GM19035 (cell line): ENCODE results near the gene VSTM2B.

Experiments used
- ATAC-seq: cut with Tn5 transposase; IDR thresholded peaks from one replicate; pipeline ENCODE4 v1.9.1; 2021; ENCODE audit not compliant: unreplicated experiment

VSTM2B gene

DNA sequence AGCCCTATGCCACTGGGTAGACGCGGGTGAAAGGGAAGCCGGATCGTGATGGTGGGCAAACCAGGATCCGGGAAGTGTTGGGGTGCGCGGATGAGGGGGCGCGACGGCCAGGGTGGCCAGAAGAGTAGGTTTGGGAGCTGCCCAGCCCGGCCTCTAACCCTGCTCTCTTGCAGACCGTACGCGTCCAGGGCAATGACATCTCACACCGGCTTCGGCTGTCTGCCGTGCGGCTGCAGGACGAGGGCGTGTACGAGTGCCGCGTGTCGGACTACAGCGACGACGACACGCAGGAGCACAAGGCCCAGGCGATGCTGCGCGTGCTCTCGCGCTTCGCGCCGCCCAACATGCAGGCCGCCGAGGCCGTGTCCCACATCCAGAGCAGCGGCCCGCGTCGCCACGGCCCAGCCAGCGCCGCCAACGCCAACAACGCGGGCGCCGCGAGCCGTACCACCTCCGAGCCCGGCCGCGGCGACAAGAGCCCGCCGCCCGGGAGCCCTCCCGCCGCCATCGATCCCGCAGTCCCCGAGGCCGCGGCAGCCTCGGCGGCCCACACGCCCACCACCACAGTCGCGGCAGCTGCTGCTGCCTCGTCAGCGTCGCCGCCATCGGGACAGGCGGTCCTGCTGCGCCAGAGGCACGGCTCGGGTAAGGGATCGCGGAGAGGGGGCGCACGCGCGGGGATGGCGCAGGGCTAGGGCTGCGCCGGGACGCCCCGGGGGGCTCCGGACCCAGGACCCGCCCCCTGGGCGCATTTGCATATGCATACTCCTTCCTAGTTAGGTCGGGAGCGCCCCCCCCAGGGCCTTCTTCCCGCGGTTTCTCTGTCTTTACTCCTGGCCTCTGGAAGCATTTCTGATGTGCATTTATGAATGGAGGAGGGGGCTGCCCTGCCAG lies 4.1 kb downstream of the VSTM2B start:
- ATAC-seq, result no peak

DNA sequence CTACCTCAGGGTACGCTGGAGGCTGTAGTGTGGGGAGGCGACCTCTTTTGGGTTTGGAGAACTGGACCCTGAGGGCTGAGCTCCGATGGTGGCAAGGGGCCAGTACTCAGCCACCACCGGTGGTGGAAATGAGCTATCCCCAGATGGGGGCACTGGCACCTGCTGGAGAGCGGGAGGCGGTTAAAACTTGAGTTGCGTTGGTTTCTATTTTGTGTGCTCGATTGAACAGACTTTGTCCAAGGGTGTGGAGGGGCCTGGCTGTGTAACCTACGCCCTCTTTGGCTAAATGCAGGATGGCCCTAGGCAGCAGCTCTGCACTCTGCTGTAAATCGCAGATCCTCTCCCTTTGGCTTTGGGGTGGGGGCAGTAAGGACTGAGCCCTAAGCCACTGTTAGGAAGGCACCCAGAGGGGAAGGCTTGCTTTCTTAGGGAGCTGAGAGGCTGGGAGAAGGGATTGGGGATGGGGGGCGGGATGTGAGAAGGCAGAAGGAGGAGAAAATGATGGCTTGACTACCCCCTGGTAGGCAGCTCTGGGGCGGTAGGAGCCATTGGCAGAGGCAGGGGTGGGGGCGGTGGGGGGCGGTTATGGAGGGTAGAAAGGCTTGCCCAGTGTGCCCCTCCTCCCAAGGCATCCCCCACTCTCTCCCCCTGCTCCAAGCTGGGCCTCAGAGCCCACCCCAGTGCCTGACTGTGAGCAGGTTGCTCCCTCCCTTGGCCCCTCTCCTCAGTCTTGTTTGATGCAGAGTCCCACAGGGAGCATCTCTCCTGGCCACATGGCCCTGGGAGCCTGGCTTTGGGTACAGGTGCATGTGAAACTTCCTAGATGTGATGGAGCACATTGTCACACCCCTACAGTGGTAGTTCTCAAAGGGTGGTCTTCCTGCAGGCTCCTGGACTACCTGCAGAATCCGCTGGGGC lies 5.0 kb downstream of the VSTM2B start:
- ATAC-seq, result no peak

DNA sequence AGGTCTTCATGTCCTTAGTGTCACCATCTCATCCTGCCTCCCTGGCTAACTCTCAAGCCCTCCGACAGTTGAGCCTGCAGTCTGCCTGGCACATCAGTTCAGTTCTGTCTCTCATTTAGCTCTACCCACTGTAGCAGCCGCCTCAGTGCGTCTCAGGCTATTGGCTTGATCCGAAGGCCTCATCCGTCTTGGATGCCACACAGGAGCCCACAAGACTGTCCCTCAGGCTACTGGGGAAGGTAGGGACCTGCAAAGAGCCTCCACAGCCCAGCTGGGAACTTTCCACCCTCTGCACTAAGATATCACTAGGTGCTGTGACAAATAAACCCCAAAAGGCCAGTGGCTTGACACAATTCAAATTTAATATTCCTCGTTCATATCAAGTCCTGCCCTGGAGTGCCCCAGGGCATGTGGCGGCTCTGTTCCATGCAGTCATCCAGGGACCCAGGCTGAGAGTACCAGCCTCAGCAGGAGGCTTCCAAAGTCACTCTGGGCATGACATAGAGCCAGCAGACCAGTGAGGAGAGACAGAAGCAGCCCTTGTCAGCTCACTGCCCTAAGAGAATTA lies 5.7 kb downstream of the VSTM2B start:
- ATAC-seq, result no peak

DNA sequence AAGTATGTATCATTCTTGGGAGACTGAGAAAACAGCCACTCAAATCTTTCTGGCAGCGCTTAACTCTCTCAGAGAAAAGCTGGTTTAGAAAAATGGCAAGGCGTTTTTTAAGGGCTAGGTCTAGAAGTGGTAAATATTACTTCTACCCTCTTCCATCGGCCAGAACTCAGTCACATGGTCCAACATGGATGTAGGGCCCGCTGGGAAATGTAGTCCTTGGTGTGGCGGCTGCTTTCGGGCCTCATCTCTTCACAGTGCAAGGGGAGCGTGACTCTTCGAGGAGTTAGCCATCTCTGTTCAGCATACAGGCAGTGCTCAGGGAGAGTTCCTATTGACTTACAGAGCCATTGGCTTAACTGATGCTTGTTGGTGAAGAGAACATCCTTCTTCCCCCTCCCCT lies 6.3 kb downstream of the VSTM2B start:
- no peak for ATAC-seq

DNA sequence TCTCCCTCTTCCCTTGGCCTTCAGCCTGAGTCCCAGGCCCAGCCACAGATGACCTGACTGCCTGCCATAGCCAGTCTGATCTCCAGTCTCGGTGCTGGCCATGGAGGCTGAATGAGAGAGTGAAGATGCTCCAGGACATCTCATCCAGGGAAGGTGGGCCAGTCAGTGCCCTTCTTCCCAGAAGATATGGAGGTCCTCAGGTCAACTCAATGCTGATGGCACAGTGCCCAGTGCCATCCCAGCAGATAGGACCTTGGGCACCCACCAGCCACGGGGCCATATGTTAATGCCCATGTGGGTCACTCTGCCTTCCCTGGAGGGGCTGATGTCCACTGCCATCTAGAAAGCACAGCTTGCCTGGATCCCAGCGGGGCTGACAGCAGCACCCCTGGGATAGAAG lies 7.2 kb downstream of the VSTM2B start:
- ATAC-seq, result no peak

DNA sequence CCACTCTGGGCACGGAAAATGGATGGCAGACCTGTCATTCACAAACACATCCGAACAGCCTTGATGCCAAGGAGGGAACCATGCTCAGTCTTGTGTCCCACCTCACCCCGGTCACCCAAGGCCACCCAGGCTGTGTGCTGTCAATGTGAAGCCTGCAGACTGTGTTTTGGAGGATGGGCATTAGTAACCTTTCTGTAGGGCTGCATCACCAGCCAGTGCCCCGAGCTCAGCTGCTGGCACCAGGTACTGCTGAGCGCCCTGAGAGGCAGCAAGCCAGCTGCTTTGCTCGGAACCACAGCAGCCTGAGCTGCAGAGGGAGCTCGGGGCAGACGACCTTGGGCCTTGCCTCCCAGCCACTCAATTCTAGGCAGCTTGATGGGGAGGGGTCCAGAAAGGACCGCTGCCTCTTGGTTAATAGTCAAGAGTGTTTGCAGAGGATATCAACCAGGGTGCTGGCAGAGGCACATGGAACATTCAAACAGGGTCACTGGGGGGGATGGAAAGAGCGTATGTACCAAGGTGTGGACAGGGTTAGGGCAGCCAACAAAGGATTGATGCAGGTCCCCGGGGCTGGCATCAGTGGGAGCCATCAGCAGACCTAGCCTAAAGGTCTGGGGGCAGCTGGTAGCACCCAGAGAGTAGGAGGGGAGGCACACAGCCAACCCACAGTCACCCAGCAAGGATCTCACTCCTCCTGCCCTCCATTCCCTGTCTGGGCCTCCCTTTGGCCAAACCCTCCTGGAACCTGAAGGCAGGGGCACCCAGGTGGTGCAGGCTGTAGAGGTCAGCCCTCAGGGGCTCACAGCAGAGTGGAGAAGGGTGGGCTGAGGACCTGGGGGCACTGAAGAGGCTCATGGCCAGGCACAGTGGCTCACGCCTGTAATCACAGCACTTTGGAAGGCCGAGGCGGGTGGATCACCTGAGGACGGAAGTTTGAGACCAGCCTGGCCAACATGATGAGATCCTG lies 8.1 kb downstream of the VSTM2B start:
- no peak for ATAC-seq

DNA sequence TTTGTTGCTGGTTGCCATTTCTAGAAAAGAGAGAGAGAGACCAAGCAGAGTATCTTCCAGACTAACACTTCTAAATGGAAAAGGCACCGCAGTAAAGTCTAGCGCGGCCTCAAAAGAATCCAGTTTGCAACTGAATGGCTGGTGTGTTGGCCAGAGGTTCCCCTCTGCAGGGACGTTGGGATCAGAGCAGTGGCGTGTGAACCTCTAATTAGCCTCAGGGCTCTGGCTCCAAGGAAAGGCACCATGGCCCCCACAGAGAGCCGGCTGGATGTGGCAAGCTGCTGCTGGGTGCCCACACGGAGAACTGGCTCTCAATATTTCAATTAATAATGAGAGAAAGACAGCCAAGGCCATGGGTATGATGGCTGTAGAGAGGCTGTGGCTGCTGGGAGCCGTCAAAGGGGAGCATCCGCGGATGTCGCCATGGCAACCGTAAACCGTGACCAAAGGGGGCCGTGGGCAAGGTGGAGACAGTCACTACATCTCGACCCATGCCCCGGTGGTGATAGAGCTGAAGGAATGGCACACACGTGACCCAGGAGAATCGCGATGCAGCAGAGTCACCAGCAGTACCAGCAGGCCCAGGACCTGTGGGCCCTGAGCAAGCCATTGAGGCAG lies 9.5 kb downstream of the VSTM2B start:
- ATAC-seq, result no peak

DNA sequence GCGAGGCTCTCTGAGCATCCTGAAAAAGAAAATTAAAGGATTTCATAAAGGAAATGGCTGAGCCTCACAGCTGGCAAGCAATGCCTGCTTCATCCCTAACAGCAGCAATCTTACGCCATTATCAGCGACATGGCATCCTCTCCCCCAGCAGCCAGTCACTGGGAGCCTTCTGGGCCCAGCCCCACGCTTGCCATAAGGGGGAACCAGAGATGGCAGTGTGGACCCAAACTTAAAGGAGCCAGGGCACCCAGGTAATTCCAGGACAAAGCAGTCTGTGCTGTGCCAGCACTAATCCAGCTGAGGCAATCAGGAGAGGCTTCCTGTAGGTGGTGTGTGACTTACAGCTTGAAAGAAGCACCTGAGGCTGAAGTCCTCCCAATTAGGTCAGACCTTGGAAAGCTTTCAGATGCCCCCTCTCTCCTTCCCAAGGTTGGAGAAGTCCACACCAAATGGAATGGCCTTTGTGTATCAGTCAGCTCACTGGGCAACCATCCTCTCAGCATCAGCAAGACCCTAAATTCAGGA lies 10.3 kb downstream of the VSTM2B start:
- no peak for ATAC-seq

DNA sequence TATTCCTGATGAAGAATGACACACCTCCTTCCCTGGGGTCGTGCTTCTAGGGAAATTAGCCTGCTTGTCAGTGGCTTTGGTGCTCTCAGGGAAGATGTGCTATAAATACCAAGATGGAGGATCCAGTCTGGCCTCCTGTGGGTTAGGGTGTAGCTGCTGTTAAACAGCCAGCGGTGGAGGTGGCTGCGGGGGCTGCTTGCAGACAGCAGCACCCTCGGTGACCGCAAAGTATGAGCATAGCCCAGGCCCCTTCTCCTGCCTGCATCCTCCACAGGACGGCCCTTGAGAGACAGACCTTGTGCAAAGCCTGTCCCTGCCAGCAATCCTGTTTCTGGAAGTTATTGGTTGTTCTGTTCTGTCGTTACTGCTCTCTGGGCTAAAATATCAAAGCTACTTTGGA lies 11.4 kb downstream of the VSTM2B start:
- ATAC-seq, result no peak

DNA sequence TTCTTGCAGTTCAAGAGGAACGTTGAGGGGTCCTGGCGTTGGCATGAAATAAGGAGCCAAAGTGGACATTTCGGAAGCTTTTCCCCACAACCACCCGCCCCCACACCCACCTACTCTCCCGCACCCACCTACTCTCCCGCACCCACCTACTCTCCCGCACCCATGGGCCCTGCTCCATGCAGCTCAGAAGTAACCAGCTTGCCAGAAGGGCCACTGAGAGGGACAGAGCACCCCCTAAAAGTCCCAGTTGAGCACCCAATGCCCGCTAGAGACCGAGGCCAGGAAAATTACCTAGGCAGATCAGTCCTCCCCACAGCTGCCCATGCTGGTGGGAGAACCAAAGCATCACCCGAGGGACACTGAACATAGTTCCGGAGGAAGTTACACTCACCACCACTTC lies 11.8 kb downstream of the VSTM2B start:
- ATAC-seq, result no peak

DNA sequence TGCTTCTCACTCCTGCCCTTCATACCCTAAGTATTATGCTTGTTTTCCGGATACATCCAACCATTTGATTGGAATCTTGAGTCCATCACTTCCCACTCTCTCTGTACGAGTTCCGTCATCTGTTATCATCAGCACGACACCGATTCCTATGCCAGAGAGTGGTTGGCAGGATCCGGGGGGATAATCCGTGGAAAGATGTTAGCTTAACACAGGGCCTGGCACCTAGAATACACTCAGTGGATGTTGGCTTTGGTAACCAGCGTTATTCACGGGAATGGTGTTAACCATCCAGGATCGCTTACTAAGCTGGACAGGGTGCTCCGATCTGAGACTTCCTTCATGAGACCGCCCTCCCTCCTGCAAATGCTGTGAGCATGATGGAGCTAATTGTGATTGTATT lies 12.4 kb downstream of the VSTM2B start:
- ATAC-seq, result no peak

DNA sequence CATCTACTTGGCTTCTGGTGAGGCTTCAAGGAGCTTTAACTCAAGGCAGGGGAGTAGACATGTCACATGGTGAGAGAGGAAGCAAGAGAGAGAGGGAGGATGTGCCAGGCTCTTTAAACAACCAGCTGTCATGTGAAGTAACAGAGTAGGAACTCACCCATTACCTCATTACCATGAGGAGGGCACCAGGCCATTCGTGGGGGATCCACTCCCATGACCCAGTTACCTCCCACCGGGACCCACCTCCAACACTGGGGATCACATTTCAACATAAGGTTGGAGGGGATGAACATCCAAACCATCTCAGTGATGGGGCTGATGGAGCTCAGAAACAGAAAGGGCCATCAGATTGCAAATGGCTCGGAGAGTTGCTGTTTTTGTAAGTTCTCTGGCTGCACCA lies 12.9 kb downstream of the VSTM2B start:
- ATAC-seq, result no peak

DNA sequence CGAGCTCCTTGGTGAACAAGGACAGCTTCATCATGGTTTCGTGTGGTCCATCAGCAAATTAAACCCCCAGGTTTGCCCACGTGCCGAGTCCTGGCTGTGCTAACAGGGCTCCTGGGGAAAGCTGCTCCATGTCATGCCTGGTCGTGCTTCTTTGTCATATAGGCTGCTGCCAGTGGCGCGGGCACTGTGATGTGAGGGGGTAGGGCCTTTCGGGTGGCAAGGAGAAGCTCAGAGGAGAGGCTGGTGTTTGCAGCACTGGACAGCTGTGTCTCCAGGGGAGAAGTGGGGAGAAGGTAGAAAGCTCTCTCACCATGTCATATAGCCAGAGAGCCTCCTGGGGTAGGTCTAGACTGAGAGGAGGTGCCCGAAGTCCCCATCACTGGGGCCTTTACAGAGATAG lies 13.3 kb downstream of the VSTM2B start:
- ATAC-seq, result no peak

DNA sequence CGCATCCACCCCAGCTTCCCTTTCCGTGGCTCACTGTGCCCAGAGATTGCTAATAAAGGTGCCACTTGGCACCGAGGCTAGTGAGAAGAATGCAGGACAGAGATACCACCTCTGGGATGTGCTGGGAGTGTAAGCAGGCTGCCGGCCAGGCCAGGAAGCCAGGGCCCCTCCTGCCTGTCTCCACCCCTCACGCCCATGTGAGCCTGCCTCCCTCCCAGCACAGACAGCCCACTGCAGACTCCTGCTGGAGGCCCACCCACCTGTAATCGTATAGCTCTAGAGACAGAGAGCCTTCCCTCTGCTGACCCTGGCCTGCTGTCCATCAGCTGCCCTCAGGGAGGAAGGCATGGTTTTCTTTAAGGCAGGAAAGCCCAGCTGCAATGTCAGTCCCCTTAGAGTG lies 13.9 kb downstream of the VSTM2B start:
- ATAC-seq, result no peak

DNA sequence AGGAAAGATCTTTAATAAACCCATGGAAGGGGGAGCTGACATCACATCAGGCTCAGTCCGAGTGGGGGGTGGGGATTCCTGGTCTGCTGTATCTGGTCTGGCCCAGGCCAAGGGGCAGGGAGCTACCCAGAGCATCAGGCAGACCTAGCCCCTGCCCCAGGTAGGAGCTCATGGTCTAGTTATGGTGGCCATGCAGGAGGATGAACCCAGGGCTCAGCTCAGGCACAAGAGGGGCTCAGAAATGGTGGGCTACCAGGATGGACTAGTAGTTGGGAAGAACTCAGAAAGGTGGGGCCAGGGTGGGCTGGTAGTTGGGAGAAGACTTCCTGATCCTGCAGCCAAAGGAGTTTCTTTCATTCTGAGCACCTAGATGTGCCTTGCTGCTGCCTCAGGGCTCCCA lies 14.3 kb downstream of the VSTM2B start:
- no peak for ATAC-seq

DNA sequence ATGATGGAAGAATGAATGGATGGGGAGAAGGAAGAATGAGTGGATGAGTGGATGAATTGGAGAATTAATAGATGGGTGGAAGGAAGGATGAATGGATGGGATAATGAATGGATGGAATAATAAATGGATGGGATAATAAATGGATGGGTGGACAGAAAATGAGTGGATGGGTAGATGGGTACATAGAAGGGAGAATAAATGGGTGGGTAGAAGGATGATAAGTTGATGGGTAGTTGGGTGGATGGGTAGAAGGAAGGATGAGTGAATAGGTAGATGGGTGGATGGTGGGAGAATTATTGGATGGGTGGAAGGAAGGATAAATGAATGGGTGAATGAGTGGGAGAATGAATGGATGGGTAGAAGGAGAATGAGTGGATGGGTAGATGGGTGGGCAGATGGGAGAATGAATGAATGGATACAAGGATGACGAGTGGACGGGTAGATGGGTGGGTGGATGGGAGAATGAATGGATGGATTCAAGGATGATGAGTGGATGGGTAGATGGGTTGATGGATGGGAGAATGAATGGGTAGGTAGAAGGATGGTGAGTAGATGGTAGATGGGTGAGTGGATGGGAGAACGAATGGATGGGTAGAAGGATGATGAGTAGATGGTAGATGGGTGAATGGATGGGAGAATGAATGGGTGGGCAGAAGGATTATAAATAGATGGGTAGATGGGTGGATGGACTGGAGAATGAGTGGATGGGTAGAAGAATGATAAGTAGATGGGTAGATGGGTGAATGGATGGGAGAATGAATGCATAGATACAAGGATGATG lies 15.9 kb downstream of the VSTM2B start:
- ATAC-seq, result no peak

DNA sequence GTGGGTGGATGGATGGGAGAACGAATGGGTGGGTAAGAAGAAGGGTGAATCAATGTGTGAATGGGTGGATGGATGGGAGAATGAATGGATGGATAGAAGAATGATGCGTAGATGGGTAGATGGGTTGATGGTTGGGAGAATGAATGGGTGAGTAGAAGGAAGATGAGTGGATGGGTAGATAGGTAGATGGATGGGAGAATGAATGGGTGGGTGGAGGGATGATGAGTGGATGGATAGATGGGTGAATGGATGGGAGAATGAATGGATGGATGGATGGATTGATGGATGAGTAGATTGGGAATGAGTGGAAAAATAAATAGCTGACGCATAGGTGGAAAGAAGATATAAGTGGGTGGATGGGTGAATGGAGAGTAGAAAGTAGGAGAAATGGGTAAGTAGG lies 16.5 kb downstream of the VSTM2B start:
- no peak for ATAC-seq

DNA sequence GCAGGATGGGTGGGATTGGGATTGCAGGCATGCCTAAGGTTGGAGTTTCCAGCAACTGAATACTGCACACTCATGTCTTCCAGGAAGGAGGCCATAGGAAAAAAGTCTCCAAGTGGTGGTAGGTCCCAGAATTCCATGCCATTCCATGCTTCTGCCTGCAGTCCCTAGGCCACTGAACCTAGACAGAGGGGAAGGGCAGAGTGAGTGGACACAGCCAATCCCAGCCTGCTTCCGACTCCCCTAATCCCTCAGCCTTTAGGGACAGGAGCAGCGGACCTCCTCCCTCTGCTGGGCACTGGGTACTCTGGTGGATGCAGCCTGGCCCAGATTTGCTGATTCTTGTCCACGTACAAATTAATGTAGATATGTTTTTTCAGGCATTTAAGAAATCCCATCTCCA lies 17.0 kb downstream of the VSTM2B start:
- ATAC-seq, result no peak

DNA sequence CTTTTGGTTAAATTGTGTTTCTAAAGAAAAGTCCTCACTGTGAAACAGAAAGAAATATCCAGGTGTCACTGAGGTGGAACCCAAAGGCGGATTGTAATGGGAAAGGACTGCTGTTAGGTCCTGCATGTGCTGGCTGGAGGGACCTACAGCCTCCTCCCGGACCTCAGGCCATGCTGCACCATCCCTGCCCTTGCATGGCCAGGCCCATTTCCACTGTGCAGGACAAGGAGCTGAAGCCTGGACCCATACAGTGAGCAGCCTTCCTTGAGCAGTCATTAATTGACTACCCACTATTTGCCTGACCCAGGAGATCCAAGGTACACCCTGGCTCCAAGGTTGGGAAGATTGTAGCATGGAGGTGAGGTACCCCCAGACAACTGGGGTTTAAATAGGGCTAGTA lies 17.6 kb downstream of the VSTM2B start:
- no peak for ATAC-seq
